ENCODE data around the gene PUM1.

- no peak for TF ChIP-seq POLR2AphosphoS5 (IDR thresholded peaks at IDR 0.05; ENCODE audit: borderline replicate concordance, low read depth, low read length)
- TF ChIP-seq EZH2 (IDR thresholded peaks at IDR 0.05): no peak
Measured at GRCh38 chr1:30889511-30889910, 176.0 kb downstream of the PUM1 start.

All from SK-N-MC (cell line).